Measurements from ENCODE around the gene SMURF1.

SMURF1 gene

DNA sequence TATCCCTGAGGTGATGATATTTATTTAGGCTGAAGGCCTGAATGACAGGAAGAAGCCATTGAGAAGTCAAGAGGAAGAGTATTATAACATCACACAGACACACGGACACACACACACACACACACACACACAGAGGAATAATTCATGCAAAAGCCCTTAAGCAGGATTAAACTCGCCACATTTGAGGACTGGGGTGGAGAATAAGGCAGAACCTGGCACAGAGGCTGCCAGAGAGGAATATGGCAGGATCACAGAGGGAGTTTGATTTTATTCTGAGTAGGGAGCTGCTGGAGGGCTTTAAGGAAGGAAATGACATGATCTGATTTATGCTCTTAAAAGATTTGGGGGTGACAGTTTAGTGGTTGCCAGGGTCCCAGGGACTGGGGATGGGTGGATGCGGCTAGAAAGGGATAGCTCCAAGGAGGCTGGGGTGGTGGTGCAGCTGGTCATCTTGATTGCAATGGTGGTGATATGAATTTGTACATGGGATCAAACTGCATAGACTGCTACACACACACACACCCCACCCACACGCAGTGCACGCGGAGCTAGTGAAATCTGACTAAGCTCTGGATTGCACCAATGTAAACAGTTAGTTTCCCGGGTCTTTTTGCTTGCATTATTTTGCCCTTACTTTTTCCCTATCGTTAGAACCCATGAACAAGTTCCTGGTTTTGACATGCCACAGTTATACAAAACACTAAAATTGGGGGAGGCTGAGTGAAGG, 11.2 kb downstream of the SMURF1 start:
- peak; percentile 61 for DNase-seq
- no peak for TF ChIP-seq CTCF (IDR thresholded peaks at IDR 0.05; ENCODE audit: low read depth, low read length, missing control alignments)
- no peaks in the 10 kb centered on the region for H3K36me3 ChIP-seq (replicated peaks)
- H3K27ac ChIP-seq, result no peak overlapping the region
- no peak overlapping the region for H3K4me3 ChIP-seq (ENCODE audit: low read depth, low read length)
- in situ Hi-C loops (cut with HindIII; ENCODE audit: low pct_ligation_motif_present, low sequenced_read_pairs), result no loop called here
- no peaks in the 10 kb centered on the region for H3K27me3 ChIP-seq (replicated peaks)

DNA sequence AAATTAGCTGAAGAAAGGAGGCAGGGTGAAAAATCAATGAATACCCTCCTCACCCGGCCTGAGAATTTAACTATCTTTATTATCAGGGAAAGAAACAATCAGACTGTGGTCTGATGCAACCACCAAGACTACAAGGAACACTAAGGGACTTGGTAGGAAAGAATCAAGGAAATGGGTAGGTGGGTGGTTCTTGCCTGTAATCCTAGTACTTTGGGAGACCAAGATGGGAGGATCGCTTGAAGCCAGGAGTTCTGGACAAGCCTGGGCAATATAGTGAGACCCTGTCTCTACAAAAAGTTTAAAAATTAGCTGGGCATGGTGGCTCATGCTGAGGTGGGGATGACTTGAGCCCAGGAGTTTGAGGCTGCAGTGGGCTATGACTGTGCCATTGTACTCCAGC, 12.6 kb downstream of the SMURF1 start:
- Histone ChIP-seq H3K27me3 (replicated peaks) (no peaks in the 10 kb centered on the region), H3K27ac (no peak overlapping the region), H3K4me3 (ENCODE audit: low read depth, low read length) (no peak overlapping the region), H3K36me3 (replicated peaks) (no peaks in the 10 kb centered on the region)
- no peak for TF ChIP-seq CTCF (IDR thresholded peaks at IDR 0.05; ENCODE audit: low read depth, low read length, missing control alignments)
- in situ Hi-C loops (cut with HindIII; ENCODE audit: low pct_ligation_motif_present, low sequenced_read_pairs), result no loop called here
- no peak for DNase-seq

GRCh38 chr7:99129536-99129935, 14.4 kb downstream of the SMURF1 start:
- no peak overlapping the region for H3K27ac ChIP-seq
- no peaks in the 10 kb centered on the region for H3K27me3 ChIP-seq (replicated peaks)
- in situ Hi-C loops (cut with HindIII; ENCODE audit: low pct_ligation_motif_present, low sequenced_read_pairs), result no loop called here
- no peak overlapping the region for H3K4me3 ChIP-seq (ENCODE audit: low read depth, low read length)
- DNase-seq, result no peak
- TF ChIP-seq CTCF (IDR thresholded peaks at IDR 0.05; ENCODE audit: low read depth, low read length, missing control alignments), result no peak
- no peaks in the 10 kb centered on the region for H3K36me3 ChIP-seq (replicated peaks)

GRCh38 chr7:99129001-99129400, 14.9 kb downstream of the SMURF1 start:
- Histone ChIP-seq H3K36me3 (replicated peaks) (no peaks in the 10 kb centered on the region), H3K4me3 (ENCODE audit: low read depth, low read length) (no peak overlapping the region), H3K27ac (no peak overlapping the region), H3K27me3 (replicated peaks) (no peaks in the 10 kb centered on the region)
- TF ChIP-seq CTCF (IDR thresholded peaks at IDR 0.05; ENCODE audit: low read depth, low read length, missing control alignments), result no peak
- in situ Hi-C loops (cut with HindIII; ENCODE audit: low pct_ligation_motif_present, low sequenced_read_pairs), result no loop called here
- no peak for DNase-seq

- H3K36me3 ChIP-seq (replicated peaks), result no peaks in the 10 kb centered on the region
- H3K27me3 ChIP-seq (replicated peaks), result no peaks in the 10 kb centered on the region
- peak; percentile 43 for DNase-seq
- peak overlapping the region; percentile 74 for H3K27ac ChIP-seq
- TF ChIP-seq CTCF (IDR thresholded peaks at IDR 0.05; ENCODE audit: low read depth, low read length, missing control alignments), result no peak
- H3K4me3 ChIP-seq (ENCODE audit: low read depth, low read length), result no peak overlapping the region
- in situ Hi-C loops (cut with HindIII; ENCODE audit: low pct_ligation_motif_present, low sequenced_read_pairs), result no loop called here
Measured at GRCh38 chr7:99128076-99128950, 15.6 kb downstream of the SMURF1 start.

Measured in brain microvascular endothelial cell (primary cell).